ENCODE measurements around the gene ANKRD13A. TPM values are rescaled to one million over a fixed set of nuclear protein-coding genes. Genes with fewer than 3 reads are reported as not detected.

ANKRD13A gene
- total RNA-seq, 4 donors from 2014 or later: 13.1 to 54.3 (median 37.7) TPM

DNA sequence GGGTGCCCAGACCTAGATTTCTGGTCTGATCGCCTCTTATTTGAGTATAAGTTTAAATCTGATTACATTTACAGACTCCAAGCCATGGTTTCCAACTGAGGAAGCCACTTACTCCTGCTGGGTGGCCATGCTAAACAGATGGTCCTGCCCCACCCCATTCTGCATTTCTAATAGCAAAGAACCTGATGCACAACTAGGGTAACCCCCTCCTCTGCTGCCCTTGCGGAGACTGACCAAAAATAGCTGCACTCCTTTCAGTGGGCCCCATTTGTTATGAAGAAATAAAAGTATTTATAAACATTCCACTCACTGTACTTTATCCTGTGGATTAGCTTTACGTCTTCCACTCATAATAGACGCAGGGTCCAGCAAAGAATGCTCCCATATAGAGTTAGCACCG lies 9.8 kb upstream of the ANKRD13A start:
- TF ChIP-seq CTCF (IDR thresholded peaks at IDR 0.05) (no peak), POLR2A (IDR thresholded peaks at IDR 0.05) (no peak)
- DNase-seq: no peak
- Histone ChIP-seq H3K4me3 (no peak overlapping the region), H3K27me3 (no peaks in the 10 kb centered on the region), H3K36me3 (no peaks in the 10 kb centered on the region), H3K27ac (no peak overlapping the region), H3K4me1 (peaks cover 3 to 4% of the 10 kb centered on the region in 2 donors), H3K9me3 (no peaks in the 10 kb centered on the region)
- intact Hi-C loops (cut with DNase I; ENCODE audit: low total_unique reads): no loop called here

DNA sequence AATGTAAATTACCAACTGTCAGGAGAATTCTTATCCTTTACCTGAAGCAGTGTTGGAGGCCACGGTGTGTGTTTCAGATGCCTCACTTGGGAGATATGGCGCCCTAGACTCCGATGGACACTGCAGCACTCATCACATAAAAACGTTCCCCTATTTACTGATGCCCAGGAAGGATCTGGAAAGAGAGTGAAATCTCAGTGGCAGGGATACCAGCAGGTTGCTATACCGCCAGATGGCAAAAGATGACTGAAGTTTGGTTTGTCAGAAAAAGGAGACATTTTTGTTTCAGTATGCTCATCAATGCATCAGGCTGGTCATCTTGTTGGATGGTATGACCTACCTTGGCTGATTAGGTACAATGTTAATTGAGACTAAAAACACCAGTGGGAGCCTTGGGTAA lies 7.6 kb upstream of the ANKRD13A start:
- H3K4me1 ChIP-seq: peaks cover 5 to 6% of the 10 kb centered on the region in 2 donors
- H3K4me3 ChIP-seq: no peak overlapping the region
- no peak for TF ChIP-seq CTCF (IDR thresholded peaks at IDR 0.05)
- TF ChIP-seq POLR2A (IDR thresholded peaks at IDR 0.05): no peak
- H3K36me3 ChIP-seq: no peaks in the 10 kb centered on the region
- no peaks in the 10 kb centered on the region for H3K27me3 ChIP-seq
- H3K27ac ChIP-seq: no peak overlapping the region
- intact Hi-C loops (cut with DNase I; ENCODE audit: low total_unique reads): no loop called here
- H3K9me3 ChIP-seq: no peaks in the 10 kb centered on the region
- DNase-seq: no peak

GRCh38 chr12:109993091-109993490 lies 6.1 kb upstream of the ANKRD13A start:
- no peak overlapping the region for H3K4me3 ChIP-seq
- no peak overlapping the region for H3K27ac ChIP-seq
- H3K27me3 ChIP-seq: no peaks in the 10 kb centered on the region
- no peaks in the 10 kb centered on the region for H3K9me3 ChIP-seq
- no peaks in the 10 kb centered on the region for H3K36me3 ChIP-seq
- intact Hi-C loops (cut with DNase I; ENCODE audit: low total_unique reads): no loop called here
- H3K4me1 ChIP-seq: peaks cover 5 to 6% of the 10 kb centered on the region in 2 donors
- no peak for TF ChIP-seq CTCF (IDR thresholded peaks at IDR 0.05)
- TF ChIP-seq POLR2A (IDR thresholded peaks at IDR 0.05): no peak
- no peak for DNase-seq

DNA sequence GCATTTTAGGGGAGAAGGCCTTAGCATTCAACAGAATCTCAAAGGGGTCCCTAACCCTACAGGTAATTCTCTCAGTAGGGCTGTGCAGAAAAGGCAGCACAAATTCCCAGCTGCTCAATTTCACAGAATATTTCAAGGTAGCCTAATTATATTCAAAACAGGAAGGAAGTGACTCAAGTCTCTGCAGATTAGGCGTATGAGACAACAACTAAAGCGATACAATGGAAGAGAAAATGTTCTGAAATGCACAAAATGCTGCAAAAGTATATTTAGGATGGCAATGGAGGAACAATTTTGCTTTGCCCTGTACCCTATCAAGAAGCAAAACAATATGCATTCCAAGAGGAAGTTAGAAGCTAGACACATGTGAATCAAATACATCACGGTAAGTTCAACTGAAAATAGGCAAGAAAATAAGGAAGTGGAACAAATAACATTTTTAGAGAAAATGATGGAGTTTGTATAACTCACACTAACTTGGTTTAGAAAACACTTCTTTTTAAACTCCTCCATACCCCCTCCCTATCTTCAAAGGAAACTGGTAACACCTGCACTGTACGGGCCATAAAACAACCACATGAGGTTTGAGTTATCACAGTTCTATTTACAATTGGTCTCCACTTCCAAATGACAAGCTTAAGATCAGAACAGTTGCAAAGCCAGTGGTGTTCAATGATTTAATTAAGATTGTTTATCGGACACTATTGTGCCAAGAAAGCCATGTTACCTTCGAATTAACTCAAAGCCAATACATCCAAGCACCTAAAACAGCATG lies 4.6 kb upstream of the ANKRD13A start:
- intact Hi-C loops (cut with DNase I; ENCODE audit: low total_unique reads): no loop called here
- TF ChIP-seq CTCF (IDR thresholded peaks at IDR 0.05) (no peak), POLR2A (IDR thresholded peaks at IDR 0.05) (no peak)
- Histone ChIP-seq H3K4me1 (peaks cover 5 to 6% of the 10 kb centered on the region in 2 donors), H3K27me3 (no peaks in the 10 kb centered on the region), H3K27ac (peak overlapping the region in 1 of 2 donors; percentile 64), H3K36me3 (no peaks in the 10 kb centered on the region), H3K4me3 (peak overlapping the region in 1 of 2 donors; percentile 97), H3K9me3 (no peaks in the 10 kb centered on the region)
- no peak for DNase-seq

DNA sequence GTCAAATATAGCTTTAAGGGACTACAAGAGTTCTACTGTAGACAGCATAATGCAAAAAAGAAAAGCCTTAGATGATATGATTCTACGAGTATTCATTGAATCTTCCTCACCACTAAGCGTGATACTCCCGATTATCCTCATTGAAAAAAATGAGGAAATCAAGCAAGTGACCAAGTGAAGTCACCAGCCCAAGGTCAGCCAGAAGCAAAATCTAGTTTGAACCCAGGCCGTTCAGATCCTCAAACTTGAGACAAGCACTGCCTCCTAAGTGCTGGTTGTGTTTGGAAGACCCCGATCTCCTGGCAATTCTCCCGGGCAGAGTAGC lies 3.9 kb upstream of the ANKRD13A start:
- H3K4me3 ChIP-seq: peak overlapping the region; percentile 76 to 97
- H3K36me3 ChIP-seq: no peaks in the 10 kb centered on the region
- H3K27ac ChIP-seq: peak overlapping the region; percentile 64 to 76
- no peaks in the 10 kb centered on the region for H3K9me3 ChIP-seq
- H3K4me1 ChIP-seq: peaks cover 5 to 6% of the 10 kb centered on the region in 2 donors
- intact Hi-C loops (cut with DNase I; ENCODE audit: low total_unique reads): no loop called here
- H3K27me3 ChIP-seq: no peaks in the 10 kb centered on the region
- no peak for DNase-seq
- TF ChIP-seq CTCF (IDR thresholded peaks at IDR 0.05) (no peak), POLR2A (IDR thresholded peaks at IDR 0.05) (no peak)
